Cardiac muscle cell (in vitro differentiated cells and primary cell): ENCODE results near the gene KRTAP10-2. TPM values are rescaled to one million over a fixed set of nuclear protein-coding genes. Genes with fewer than 3 reads are reported as not detected.

Source experiments
- DNase-seq, 2 donors: peaks; one replicate each; pipeline versions ENCODE4 v3.0.0 to v3.0.0-alpha.2; 2010 to 2017; ENCODE audit warnings: low read depth in 1 of 2, low spot score in 1 of 2
- H3K27ac ChIP-seq: fragments of 200-600 bp; sonication (generic); 2 replicates; pipeline ENCODE4 v1.5.1; 2016
- H3K27me3 ChIP-seq: fragments of 200-600 bp; sonication (generic); 2 replicates; pipeline ENCODE4 v1.6.0; 2016; ENCODE audit warnings: control low read depth
- H3K36me3 ChIP-seq: fragments of 200-600 bp; sonication (generic); 2 replicates; pipeline ENCODE4 v1.5.1; 2016; ENCODE audit warnings: control low read depth
- H3K4me1 ChIP-seq: fragments of 200-600 bp; sonication (generic); 2 replicates; pipeline ENCODE4 v1.8.1; 2017; ENCODE audit warnings: low read depth, mild to moderate bottlenecking, mixed run types
- H3K4me3 ChIP-seq: fragments of 200-600 bp; sonication (generic); 2 replicates; pipeline ENCODE4 v1.5.1; 2016; ENCODE audit warnings: mild to moderate bottlenecking
- H3K9me3 ChIP-seq: fragments of 200-600 bp; sonication (generic); 2 replicates; pipeline ENCODE4 v1.5.1; 2017; ENCODE audit warnings: low read depth, mild to moderate bottlenecking, control low read depth
- polyA plus RNA-seq: library from polyadenylated mRNA; unstranded; fragments of >200 nt; fragmentation: Nextera tagmentation; extraction: Ambion mirVana; gene quantifications from 2 replicates; pipeline ENCODE4 v1.2.1, GENCODE V29; 2016
- total RNA-seq: library from RNA; depleted of rRNA; stranded (reverse); fragments of >200 nt; gene quantifications from 2 replicates; pipeline ENCODE4 v1.2.3, GENCODE V29; 2016
- TF ChIP-seq, protein P1 (sequence below): IDR thresholded peaks from 2 replicates; pipeline ENCODE4 v1.5.1; 2012; ENCODE audit warnings: low read depth, mild to moderate bottlenecking, low read length

KRTAP10-2 gene
- total and polyA plus RNA-seq, 2 experiments from 2014 or later: 0.55 TPM; not detected in 1

DNA sequence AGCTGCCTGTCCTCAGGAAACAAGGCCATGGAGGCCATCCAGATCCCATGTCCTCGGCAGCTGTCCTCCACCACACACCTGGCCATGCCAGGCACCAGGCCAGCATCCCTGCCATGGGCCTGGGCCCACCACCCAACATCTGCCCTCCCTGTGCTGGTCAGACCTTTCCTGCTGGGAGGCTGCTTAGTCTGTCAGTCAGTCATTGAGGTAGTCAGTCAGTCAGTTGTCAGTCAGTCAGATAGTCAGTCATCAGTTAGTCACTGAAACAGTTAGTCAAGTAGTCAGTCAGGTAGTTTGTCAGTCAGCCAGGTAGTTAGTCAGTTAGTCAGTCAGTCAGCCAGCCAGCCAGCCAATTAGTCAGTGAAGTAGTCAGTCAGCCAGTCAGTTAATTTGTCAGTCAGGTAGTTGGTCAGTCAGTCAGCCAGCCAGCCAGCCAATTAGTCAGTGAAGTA, 28.5 kb downstream of the KRTAP10-2 start:
- H3K4me1 ChIP-seq: no peaks in the 10 kb centered on the region
- TF ChIP-seq, protein P1, sequence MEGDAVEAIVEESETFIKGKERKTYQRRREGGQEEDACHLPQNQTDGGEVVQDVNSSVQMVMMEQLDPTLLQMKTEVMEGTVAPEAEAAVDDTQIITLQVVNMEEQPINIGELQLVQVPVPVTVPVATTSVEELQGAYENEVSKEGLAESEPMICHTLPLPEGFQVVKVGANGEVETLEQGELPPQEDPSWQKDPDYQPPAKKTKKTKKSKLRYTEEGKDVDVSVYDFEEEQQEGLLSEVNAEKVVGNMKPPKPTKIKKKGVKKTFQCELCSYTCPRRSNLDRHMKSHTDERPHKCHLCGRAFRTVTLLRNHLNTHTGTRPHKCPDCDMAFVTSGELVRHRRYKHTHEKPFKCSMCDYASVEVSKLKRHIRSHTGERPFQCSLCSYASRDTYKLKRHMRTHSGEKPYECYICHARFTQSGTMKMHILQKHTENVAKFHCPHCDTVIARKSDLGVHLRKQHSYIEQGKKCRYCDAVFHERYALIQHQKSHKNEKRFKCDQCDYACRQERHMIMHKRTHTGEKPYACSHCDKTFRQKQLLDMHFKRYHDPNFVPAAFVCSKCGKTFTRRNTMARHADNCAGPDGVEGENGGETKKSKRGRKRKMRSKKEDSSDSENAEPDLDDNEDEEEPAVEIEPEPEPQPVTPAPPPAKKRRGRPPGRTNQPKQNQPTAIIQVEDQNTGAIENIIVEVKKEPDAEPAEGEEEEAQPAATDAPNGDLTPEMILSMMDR: no peak
- H3K27ac ChIP-seq: no peak overlapping the region

DNA sequence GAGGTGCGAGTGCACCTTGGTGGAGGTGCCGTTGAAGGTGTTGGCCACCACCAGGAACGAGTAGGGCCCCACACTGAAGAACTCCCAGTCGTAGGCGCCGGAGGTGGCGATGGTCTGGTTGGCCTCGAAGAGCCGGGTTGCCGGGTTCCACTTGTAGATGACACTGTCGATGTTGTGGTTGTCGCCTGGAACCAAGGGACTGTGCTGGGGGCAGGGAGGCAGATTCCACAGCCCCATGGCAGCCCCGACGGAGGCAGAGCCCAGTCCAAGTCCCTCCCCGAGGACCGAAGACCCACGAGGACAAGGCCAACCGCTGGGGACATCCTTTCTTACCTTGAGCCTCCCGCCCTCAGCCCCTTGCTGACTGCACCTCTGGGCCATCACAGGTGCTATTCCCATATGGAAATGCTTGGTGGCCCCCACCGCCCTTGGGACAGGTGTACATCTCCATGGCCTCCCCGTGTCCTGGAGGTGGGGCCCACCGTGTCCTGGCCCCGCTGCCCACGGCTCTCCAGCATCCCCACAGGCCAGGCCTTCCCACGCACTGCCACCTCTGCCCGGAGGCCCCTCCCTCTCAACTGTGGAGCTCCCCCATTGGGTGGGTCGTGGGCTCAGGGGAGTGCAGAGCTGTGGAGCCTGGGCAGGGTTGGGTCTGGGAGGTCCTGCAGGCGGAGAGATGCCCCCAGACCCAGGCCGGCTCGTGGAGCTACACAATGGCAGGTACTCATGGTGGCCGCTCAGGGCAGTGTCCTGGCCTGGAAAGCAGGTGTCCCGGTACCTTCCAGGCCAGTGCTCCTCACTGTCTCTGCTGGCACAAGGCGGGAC, 29.2 kb downstream of the KRTAP10-2 start:
- Histone ChIP-seq H3K4me1 (no peaks in the 10 kb centered on the region), H3K27me3 (no peaks in the 10 kb centered on the region), H3K9me3 (no peaks in the 10 kb centered on the region), H3K4me3 (no peak overlapping the region), H3K36me3 (no peaks in the 10 kb centered on the region), H3K27ac (no peak overlapping the region)
- DNase-seq: no peak
- TF ChIP-seq, protein P1: no peak

More for the DNA sequence above, 28.5 kb downstream of the KRTAP10-2 start:
- DNase-seq: no peak
- Histone ChIP-seq H3K9me3 (no peaks in the 10 kb centered on the region), H3K4me3 (no peak overlapping the region), H3K36me3 (no peaks in the 10 kb centered on the region), H3K27me3 (no peaks in the 10 kb centered on the region)

DNA sequence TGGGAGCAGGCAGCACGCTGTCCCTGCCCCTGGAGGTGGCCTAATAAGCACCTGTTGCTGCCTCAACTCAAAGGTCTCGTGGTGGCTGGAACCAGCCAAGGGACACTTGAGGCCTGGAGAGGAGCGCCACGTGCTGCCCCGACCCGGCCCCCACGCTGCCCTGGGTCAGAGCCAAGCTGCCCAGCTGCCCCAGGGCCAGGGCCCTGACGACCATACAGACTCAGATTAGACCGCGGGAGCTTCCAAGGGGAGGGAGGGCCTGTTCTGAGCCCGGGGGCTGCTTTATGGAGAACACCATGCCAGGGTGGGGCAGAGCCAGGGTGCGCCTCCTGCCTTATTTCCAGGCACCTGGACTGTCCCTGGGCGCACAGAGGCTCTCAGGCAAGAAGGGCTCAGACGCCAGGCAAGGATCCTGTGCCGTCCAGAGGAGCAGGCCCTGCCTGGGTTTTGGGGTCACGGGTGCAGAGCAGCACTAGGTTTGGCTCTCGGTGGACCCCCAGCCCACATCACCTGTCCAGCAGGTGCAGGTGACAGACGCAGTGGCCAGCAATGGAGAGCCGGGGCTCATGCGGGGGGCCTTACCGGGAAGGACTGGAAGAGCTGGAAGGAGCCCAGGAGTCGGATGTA, 29.9 kb downstream of the KRTAP10-2 start:
- Histone ChIP-seq H3K27me3 (no peaks in the 10 kb centered on the region), H3K36me3 (no peaks in the 10 kb centered on the region), H3K9me3 (no peaks in the 10 kb centered on the region), H3K4me1 (no peaks in the 10 kb centered on the region), H3K4me3 (no peak overlapping the region), H3K27ac (no peak overlapping the region)
- TF ChIP-seq, protein P1: no peak
- DNase-seq: no peak

DNA sequence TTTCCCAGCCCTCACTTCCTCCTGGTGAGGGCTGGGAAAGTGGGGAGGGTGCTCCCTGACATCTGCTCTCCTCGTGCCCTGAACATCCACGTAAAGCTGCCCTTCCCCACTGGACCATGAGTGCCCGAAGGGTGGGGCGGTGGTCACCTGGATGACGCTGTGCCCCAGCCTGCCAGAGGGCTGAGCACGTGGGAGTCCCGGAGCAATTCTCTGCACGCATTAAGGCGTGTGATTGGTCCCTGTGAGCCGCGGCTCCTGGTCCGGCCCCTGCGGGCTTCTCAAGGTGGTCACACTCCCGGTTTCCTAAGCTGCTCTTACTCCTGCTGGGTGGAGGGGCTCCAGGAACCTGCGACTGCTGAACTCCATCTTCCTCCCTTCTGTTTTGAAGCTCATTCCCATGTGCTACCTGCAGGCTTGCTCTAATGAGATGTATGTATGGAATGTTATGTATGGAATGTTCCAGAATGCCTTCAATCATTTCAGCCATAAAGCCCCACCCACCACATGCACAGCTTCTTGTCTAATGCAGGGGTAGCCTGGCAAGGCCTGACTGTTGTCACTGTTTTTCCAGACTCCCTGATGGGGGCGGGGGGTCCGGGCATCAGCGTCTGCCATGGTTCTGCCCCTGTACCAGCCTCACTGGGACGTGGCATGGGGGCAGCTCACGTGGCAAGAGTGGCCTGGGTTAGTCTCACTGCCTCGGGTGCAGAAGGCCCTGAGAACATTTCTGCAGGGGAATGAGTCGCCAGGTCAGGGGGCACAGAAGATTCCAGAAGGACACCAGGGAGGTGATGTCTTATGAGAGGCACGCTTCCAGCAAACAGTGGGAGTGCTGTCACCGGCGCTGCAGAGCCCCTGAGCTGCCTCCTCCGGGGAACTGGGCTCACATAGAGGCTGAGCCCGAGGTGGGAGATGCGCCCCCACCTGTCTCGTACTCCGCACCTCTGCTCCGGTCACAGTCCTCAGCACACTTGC, 30.7 kb downstream of the KRTAP10-2 start:
- Histone ChIP-seq H3K9me3 (no peaks in the 10 kb centered on the region), H3K27ac (no peak overlapping the region), H3K36me3 (no peaks in the 10 kb centered on the region), H3K4me3 (no peak overlapping the region), H3K27me3 (no peaks in the 10 kb centered on the region), H3K4me1 (no peaks in the 10 kb centered on the region)
- TF ChIP-seq, protein P1: no peak
- no peak for DNase-seq
